HCT116 (cell line): Measurements from ENCODE around the gene VSTM2L.

ENCODE experiments used
- CBX3 ChIP-seq: IDR thresholded peaks from 2 replicates; pipeline ENCODE4 v1.6.1; 2012; ENCODE audit warnings: low read depth
- CEBPB ChIP-seq: IDR thresholded peaks from 2 replicates; pipeline ENCODE4 v1.6.1; 2012; ENCODE audit warnings: low read depth
- CTCF ChIP-seq, 3 experiments: fragments of 200-600 bp in 1 of 3; sonication (generic) in 1 of 3; IDR thresholded peaks in 2 of 3; conservative IDR thresholded peaks in 1 of 3; 2 replicates each; pipeline ENCODE4 v1.5.1; 2012 to 2017; ENCODE audit warnings: low read depth in 2 of 3, low read length in 2 of 3, antibody characterized with exemption in 1 of 3, borderline replicate concordance in 1 of 3, control low read depth in 1 of 3, mild to moderate bottlenecking in 1 of 3, mixed read lengths in 1 of 3, mixed run types in 1 of 3, moderate library complexity in 1 of 3; ENCODE audit not compliant: insufficient read depth in 1 of 3
- EZH2 ChIP-seq: fragments of 200-600 bp; sonication (generic); IDR thresholded peaks from 2 replicates; pipeline ENCODE4 v1.6.1; 2017; ENCODE audit warnings: antibody characterized with exemption, mixed run types
- JUND ChIP-seq: IDR thresholded peaks from 2 replicates; pipeline ENCODE4 v1.6.1; 2012
- POLR2A ChIP-seq: IDR thresholded peaks from 2 replicates; pipeline ENCODE4 v1.7.0; 2011; ENCODE audit warnings: borderline replicate concordance; ENCODE audit not compliant: insufficient read depth, insufficient read length; ENCODE audit errors: extremely low read depth
- POLR2AphosphoS5 ChIP-seq: IDR thresholded peaks from 2 replicates; pipeline ENCODE4 v1.6.1; 2011; ENCODE audit warnings: mild to moderate bottlenecking, low read depth, low read length, moderate library complexity
- ZFX ChIP-seq: fragments of 450-650 bp; IDR thresholded peaks from 2 replicates; pipeline ENCODE4 v1.6.1; 2017
- TF ChIP-seq, protein P1 (sequence below): IDR thresholded peaks from 2 replicates; pipeline ENCODE4 v1.6.1; 2012; ENCODE audit warnings: low read depth
- TF ChIP-seq, protein P2 (sequence below): IDR thresholded peaks from 2 replicates; pipeline ENCODE4 v1.6.1; 2011; ENCODE audit warnings: mild to moderate bottlenecking, low read length, moderate library complexity; ENCODE audit not compliant: insufficient replicate concordance; ENCODE audit errors: extremely low read depth

DNA sequence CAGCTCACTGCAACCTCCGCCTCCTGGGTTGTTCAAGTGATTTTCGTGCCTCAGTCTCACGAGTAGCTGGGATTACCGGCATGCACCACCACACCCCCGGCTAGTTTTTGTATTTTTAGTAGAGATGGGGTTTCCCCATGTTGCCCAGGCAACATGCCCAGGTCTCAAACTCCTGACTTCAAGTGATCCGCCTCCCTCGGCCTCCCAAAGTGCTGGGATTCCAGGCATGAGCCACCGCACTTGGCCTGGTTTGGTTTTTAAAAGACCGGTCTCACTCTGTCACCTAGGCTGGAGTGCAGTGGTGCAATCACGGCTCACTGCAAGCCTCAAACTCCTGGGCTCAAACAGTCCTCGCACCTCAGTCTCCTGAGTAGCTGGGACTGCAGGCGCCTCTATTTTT, 40.1 kb downstream of the VSTM2L start:
- no peak for TF ChIP-seq ZFX
- no peak for TF ChIP-seq EZH2
- TF ChIP-seq JUND = no peak
- TF ChIP-seq CTCF (IDR thresholded peaks at IDR 0.05 in 2 of 3, conservative IDR thresholded peaks at IDR 0.05 in 1 of 3; ENCODE audit: borderline replicate concordance in 1 of 3, insufficient read depth in 1 of 3, low read depth in 2 of 3, low read length in 2 of 3) = no peak
- TF ChIP-seq, protein P1, sequence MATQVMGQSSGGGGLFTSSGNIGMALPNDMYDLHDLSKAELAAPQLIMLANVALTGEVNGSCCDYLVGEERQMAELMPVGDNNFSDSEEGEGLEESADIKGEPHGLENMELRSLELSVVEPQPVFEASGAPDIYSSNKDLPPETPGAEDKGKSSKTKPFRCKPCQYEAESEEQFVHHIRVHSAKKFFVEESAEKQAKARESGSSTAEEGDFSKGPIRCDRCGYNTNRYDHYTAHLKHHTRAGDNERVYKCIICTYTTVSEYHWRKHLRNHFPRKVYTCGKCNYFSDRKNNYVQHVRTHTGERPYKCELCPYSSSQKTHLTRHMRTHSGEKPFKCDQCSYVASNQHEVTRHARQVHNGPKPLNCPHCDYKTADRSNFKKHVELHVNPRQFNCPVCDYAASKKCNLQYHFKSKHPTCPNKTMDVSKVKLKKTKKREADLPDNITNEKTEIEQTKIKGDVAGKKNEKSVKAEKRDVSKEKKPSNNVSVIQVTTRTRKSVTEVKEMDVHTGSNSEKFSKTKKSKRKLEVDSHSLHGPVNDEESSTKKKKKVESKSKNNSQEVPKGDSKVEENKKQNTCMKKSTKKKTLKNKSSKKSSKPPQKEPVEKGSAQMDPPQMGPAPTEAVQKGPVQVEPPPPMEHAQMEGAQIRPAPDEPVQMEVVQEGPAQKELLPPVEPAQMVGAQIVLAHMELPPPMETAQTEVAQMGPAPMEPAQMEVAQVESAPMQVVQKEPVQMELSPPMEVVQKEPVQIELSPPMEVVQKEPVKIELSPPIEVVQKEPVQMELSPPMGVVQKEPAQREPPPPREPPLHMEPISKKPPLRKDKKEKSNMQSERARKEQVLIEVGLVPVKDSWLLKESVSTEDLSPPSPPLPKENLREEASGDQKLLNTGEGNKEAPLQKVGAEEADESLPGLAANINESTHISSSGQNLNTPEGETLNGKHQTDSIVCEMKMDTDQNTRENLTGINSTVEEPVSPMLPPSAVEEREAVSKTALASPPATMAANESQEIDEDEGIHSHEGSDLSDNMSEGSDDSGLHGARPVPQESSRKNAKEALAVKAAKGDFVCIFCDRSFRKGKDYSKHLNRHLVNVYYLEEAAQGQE = no peak
- no peak for TF ChIP-seq CEBPB
- TF ChIP-seq POLR2AphosphoS5 = no peak
- no peak for TF ChIP-seq CBX3
- TF ChIP-seq POLR2A = no peak
- TF ChIP-seq, protein P2, sequence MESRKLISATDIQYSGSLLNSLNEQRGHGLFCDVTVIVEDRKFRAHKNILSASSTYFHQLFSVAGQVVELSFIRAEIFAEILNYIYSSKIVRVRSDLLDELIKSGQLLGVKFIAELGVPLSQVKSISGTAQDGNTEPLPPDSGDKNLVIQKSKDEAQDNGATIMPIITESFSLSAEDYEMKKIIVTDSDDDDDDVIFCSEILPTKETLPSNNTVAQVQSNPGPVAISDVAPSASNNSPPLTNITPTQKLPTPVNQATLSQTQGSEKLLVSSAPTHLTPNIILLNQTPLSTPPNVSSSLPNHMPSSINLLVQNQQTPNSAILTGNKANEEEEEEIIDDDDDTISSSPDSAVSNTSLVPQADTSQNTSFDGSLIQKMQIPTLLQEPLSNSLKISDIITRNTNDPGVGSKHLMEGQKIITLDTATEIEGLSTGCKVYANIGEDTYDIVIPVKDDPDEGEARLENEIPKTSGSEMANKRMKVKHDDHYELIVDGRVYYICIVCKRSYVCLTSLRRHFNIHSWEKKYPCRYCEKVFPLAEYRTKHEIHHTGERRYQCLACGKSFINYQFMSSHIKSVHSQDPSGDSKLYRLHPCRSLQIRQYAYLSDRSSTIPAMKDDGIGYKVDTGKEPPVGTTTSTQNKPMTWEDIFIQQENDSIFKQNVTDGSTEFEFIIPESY = no peak
